CD14-positive monocyte (primary cell): Measurements from ENCODE around the gene CACHD1. TPM values are rescaled to one million over a fixed set of nuclear protein-coding genes. Genes with fewer than 3 reads are reported as not detected.

Experiments used
- DNase-seq, 3 donors: peaks; one replicate each; pipeline ENCODE4 v3.0.0-alpha.2; 2011 to 2022
- H2AFZ ChIP-seq: 2 replicates; pipeline ENCODE4 v1.6.0; 2012; ENCODE audit warnings: mild to moderate bottlenecking, low read depth, low read length, inconsistent platforms; ENCODE audit not compliant: insufficient read depth, poor library complexity, severe bottlenecking
- H3K27ac ChIP-seq, 2 donors: 1 replicate in 1 of 2; 2 replicates in 1 of 2; pipeline ENCODE4 v1.5.1; 2012 to 2013; ENCODE audit warnings: low read length in 2 of 2, control low read depth in 1 of 2, inconsistent platforms in 1 of 2, low read depth in 1 of 2, mild to moderate bottlenecking in 1 of 2
- H3K27me3 ChIP-seq, 2 donors: one replicate each; pipeline versions ENCODE4 v1.6.0 to v1.6.1; 2011 to 2013; ENCODE audit warnings: low read length in 2 of 2; ENCODE audit not compliant: control insufficient read depth in 2 of 2, insufficient read depth in 2 of 2
- H3K36me3 ChIP-seq, 2 donors: replicated peaks in 1 of 2; 1 replicate in 1 of 2; 2 replicates in 1 of 2; pipeline versions ENCODE4 v1.5.1 to v1.6.1; 2012 to 2013; ENCODE audit warnings: low read length in 2 of 2, control low read depth in 1 of 2, inconsistent platforms in 1 of 2, mild to moderate bottlenecking in 1 of 2; ENCODE audit not compliant: insufficient read depth in 2 of 2, control insufficient read depth in 1 of 2
- H3K4me1 ChIP-seq, 2 donors: 1 replicate in 1 of 2; 2 replicates in 1 of 2; pipeline versions ENCODE4 v1.5.1 to v1.6.1; 2012 to 2013; ENCODE audit warnings: low read length in 2 of 2, control low read depth in 1 of 2, inconsistent platforms in 1 of 2, mild to moderate bottlenecking in 1 of 2, moderate library complexity in 1 of 2; ENCODE audit not compliant: insufficient read depth in 2 of 2, control insufficient read depth in 1 of 2
- H3K4me2 ChIP-seq: replicated peaks from 2 replicates; pipeline ENCODE3; 2012; ENCODE audit warnings: low read length, moderate library complexity, mild to moderate bottlenecking; ENCODE audit not compliant: poor library complexity, severe bottlenecking; ENCODE audit errors: extremely low read depth
- H3K4me3 ChIP-seq, 3 experiments: fragments of 200-600 bp in 1 of 3; sonication (generic) in 1 of 3; replicated peaks in 1 of 3; 1 replicate in 2 of 3; 2 replicates in 1 of 3; pipeline ENCODE4 v1.5.1; 2011 to 2013; ENCODE audit warnings: low read length in 3 of 3, mild to moderate bottlenecking in 3 of 3, control low read depth in 2 of 3, low read depth in 2 of 3, inconsistent platforms in 1 of 3, moderate library complexity in 1 of 3
- H3K79me2 ChIP-seq: 2 replicates; pipeline ENCODE4 v1.6.0; 2012; ENCODE audit warnings: mild to moderate bottlenecking, control low read depth, inconsistent platforms, low read length, moderate library complexity; ENCODE audit not compliant: insufficient read depth
- H3K9ac ChIP-seq: 2 replicates; pipeline ENCODE4 v1.6.0; 2017; ENCODE audit warnings: low read length, mild to moderate bottlenecking; ENCODE audit not compliant: insufficient read depth, poor library complexity, severe bottlenecking
- H3K9me3 ChIP-seq, 2 donors: replicated peaks in 1 of 2; 1 replicate in 1 of 2; 2 replicates in 1 of 2; pipeline versions ENCODE4 v1.5.1 to v1.6.1; 2012 to 2013; ENCODE audit warnings: low read length in 2 of 2, control low read depth in 1 of 2; ENCODE audit not compliant: control insufficient read depth in 1 of 2, insufficient read depth in 1 of 2
- H4K20me1 ChIP-seq: 2 replicates; pipeline ENCODE4 v1.6.0; 2012; ENCODE audit warnings: mild to moderate bottlenecking, low read length, control low read depth, moderate library complexity; ENCODE audit not compliant: insufficient read depth
- H3K27ac Mint-ChIP-seq, 7 donors: one replicate each; pipeline ENCODE4 v1.8.0; 2020; ENCODE audit warnings: mild to moderate bottlenecking in 7 of 7, mixed read lengths in 7 of 7, moderate library complexity in 6 of 7, inconsistent platforms in 2 of 7
- H3K27me3 Mint-ChIP-seq, 3 donors: one replicate each; pipeline ENCODE4 v1.8.0; 2021 to 2022; ENCODE audit warnings: low read depth in 3 of 3, mild to moderate bottlenecking in 3 of 3, mixed read lengths in 3 of 3, moderate library complexity in 3 of 3, inconsistent platforms in 1 of 3
- H3K36me3 Mint-ChIP-seq, 2 donors: one replicate each; pipeline ENCODE4 v1.8.0; 2020; ENCODE audit warnings: mixed read lengths in 2 of 2, inconsistent platforms in 1 of 2, mild to moderate bottlenecking in 1 of 2
- H3K4me1 Mint-ChIP-seq: one replicate; pipeline ENCODE4 v1.8.0; 2020; ENCODE audit warnings: mild to moderate bottlenecking, mixed read lengths
- H3K4me3 Mint-ChIP-seq, 2 donors: one replicate each; pipeline ENCODE4 v1.8.0; 2020; ENCODE audit warnings: mild to moderate bottlenecking in 2 of 2, mixed read lengths in 2 of 2, moderate library complexity in 1 of 2
- H3K9me3 Mint-ChIP-seq, 7 donors: one replicate each; pipeline ENCODE4 v1.8.0; 2020 to 2022; ENCODE audit warnings: mixed read lengths in 7 of 7, mild to moderate bottlenecking in 6 of 7, moderate library complexity in 6 of 7, inconsistent platforms in 2 of 7
- CTCF ChIP-seq: fragments of 200-600 bp; IDR thresholded peaks from one replicate; pipeline ENCODE4 v1.8.0; 2022; ENCODE audit warnings: antibody characterized with exemption, mild to moderate bottlenecking
- WGBS: methylation state at CpG from one replicate; pipeline ENCODE4 v1.1.5; 2013; ENCODE audit warnings: missing lambda C conversion rate; ENCODE audit not compliant: insufficient coverage; 5-methylcytosine and 5-hydroxymethylcytosine counted together
- intact Hi-C, 2 donors: fragments of 100-400 bp; cut with micrococcal nuclease; formaldehyde crosslinking; loops; one replicate each; pipeline versions ENCODE4 v1.15.0 to v1.15.1; 2023
- polyA plus RNA-seq, 3 donors: library from polyadenylated mRNA; depleted of rRNA in 1 of 3; unstranded in 2 of 3; stranded (reverse) in 1 of 3; fragments of 300-500 nt in 2 of 3; fragments of >200 nt in 1 of 3; fragmentation: Illumina TruSeq in 2 of 3; gene quantifications; 1 replicate in 2 of 3; 2 replicates in 1 of 3; pipeline ENCODE4 v1.2.3, GENCODE V29; 2012 to 2021

The CACHD1 gene
- polyA plus RNA-seq, 3 donors = 0.12 TPM; not detected in 2

DNA sequence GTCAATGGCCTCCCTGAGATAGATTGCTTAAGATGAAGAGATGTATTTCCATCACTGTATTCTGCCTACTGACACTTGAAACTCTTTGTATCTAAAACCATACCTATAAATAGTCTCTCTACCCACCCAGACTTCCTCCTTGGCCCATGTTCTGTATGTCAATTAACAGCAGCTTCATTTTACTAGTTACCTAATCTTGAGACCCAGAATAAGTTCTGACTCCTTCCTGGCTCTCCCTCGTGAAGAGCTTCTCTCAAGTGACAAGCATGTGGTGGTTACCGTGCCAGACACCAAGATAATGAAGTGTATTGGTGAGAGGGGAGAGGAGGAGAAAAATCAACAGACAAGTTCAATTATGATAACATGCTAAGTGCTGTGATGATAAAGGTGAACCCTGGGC, 146.1 kb downstream of the CACHD1 start:
- no peaks in the 10 kb centered on the region for H3K36me3 ChIP-seq
- Mint-ChIP-seq H3K36me3 (peaks cover 0 to 3% of the 10 kb centered on the region in 2 donors), H3K27ac (peak overlapping the region in 1 of 7 donors; percentile 26), H3K9me3 (peaks cover 1 to 8% (median 4%) of the 10 kb centered on the region in 7 donors), H3K27me3 (peaks cover 0 to 2% (median 1%) of the 10 kb centered on the region in 3 donors), H3K4me1 (peaks cover 11% of the 10 kb centered on the region), H3K4me3 (no peak overlapping the region)
- H3K9me3 ChIP-seq = peaks cover 0 to under 1% of the 10 kb centered on the region in 2 donors
- H3K9ac ChIP-seq = no peak overlapping the region
- no peak overlapping the region for H3K4me2 ChIP-seq
- no peak overlapping the region for H3K27ac ChIP-seq
- no peak for TF ChIP-seq CTCF
- H3K4me3 ChIP-seq = no peak overlapping the region
- no peak overlapping the region for H2AFZ ChIP-seq
- intact Hi-C loops = no loop called here
- no peaks in the 10 kb centered on the region for H3K27me3 ChIP-seq
- no peak for DNase-seq
- no peaks in the 10 kb centered on the region for H3K79me2 ChIP-seq
- WGBS = no CpG with 5 or more reads among the region's 2 CpGs
- no peaks in the 10 kb centered on the region for H4K20me1 ChIP-seq
- no peaks in the 10 kb centered on the region for H3K4me1 ChIP-seq

DNA sequence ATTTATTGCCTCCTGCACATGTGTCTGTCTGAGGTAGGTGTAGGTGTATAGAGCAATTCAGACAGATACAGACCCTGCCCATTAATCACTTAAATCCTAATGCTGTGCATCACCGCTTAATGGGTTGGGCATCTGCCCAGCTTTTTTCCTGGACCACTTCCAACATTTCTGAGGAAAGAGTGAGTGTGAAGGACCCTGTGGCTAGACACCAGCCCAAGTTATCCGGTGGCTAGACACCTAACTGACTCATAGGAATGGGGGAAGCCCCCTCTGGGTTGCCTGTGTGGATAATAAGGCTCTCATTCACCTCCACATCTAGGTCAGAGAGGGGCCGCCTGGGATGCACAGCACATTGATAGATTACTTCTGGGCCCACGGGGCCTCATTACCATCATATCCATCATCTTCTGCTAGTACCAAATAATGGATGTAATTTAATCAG, 153.8 kb downstream of the CACHD1 start:
- H3K27me3 ChIP-seq = no peaks in the 10 kb centered on the region
- no peaks in the 10 kb centered on the region for H3K79me2 ChIP-seq
- no peak overlapping the region for H3K9ac ChIP-seq
- no peak overlapping the region for H3K4me2 ChIP-seq
- H3K36me3 ChIP-seq = no peaks in the 10 kb centered on the region
- Mint-ChIP-seq H3K36me3 (no peaks in the 10 kb centered on the region), H3K27me3 (peaks cover 0 to 1% (median 0%) of the 10 kb centered on the region in 3 donors), H3K4me1 (peaks cover 6% of the 10 kb centered on the region), H3K27ac (no peak overlapping the region), H3K4me3 (no peak overlapping the region), H3K9me3 (no peaks in the 10 kb centered on the region)
- no peak overlapping the region for H2AFZ ChIP-seq
- no peak overlapping the region for H3K4me3 ChIP-seq
- no peaks in the 10 kb centered on the region for H3K9me3 ChIP-seq
- 80% methylated on average over 1 of the region's 4 CpGs for WGBS
- TF ChIP-seq CTCF = no peak
- H3K27ac ChIP-seq = no peak overlapping the region
- H3K4me1 ChIP-seq = no peaks in the 10 kb centered on the region
- H4K20me1 ChIP-seq = no peaks in the 10 kb centered on the region
- no peak for DNase-seq
- intact Hi-C loops = no loop called here
